SK-N-SH treated with all-trans-retinoic acid at 6 μM for 48 hours (cell line): ENCODE data around the gene SART1.
A peak's percentile ranks its signal among the peaks of the same experiment; 100 is the strongest.
"Not testable (repeated sequence)": the region's sequence is repeated elsewhere in the genome, so short reads cannot be mapped to it uniquely, and the experiment has no call there.

Source experiments
- ATAC-seq: fragments of 200-7000 bp; cut with Tn5 transposase; 3 replicates; pipeline ENCODE4 v1.9.1; 2020; ENCODE audit warnings: mild to moderate bottlenecking, moderate library complexity
- BACH2 ChIP-seq: fragments of 250-450 bp; sonication (Bioruptor Pico); IDR thresholded peaks from 2 replicates; pipeline ENCODE4 v1.9.0; 2021; ENCODE audit warnings: mild to moderate bottlenecking, borderline replicate concordance
- CSDC2 ChIP-seq: fragments of 250-450 bp; sonication (Bioruptor Pico); IDR thresholded peaks from 2 replicates; pipeline ENCODE4 v1.5.0; 2020; ENCODE audit warnings: mild to moderate bottlenecking, moderate library complexity
- GLIS3 ChIP-seq: fragments of 250-450 bp; sonication (Bioruptor Pico); IDR thresholded peaks from 2 replicates; pipeline ENCODE4 v1.5.0; 2020; ENCODE audit warnings: mild to moderate bottlenecking, moderate library complexity
- OSR1 ChIP-seq: fragments of 250-450 bp; sonication (Bioruptor Pico); IDR thresholded peaks from 2 replicates; pipeline ENCODE4 v1.8.0; 2022; ENCODE audit warnings: moderate library complexity, mild to moderate bottlenecking, inconsistent platforms
- PATZ1 ChIP-seq: fragments of 250-450 bp; sonication (Bioruptor Pico); IDR thresholded peaks from 2 replicates; pipeline ENCODE4 v1.8.0; 2020; ENCODE audit warnings: mild to moderate bottlenecking, moderate library complexity, borderline replicate concordance
- SNAI2 ChIP-seq: fragments of 250-450 bp; sonication (Bioruptor Pico); IDR thresholded peaks from 2 replicates; pipeline ENCODE4 v1.5.0; 2020; ENCODE audit warnings: mild to moderate bottlenecking, moderate library complexity
- TCF4 ChIP-seq: fragments of 250-450 bp; sonication (Bioruptor Pico); IDR thresholded peaks from 2 replicates; pipeline ENCODE4 v1.8.0; 2021; ENCODE audit warnings: mild to moderate bottlenecking, moderate library complexity, borderline replicate concordance
- TSHZ2 ChIP-seq: fragments of 250-450 bp; sonication (Bioruptor Pico); IDR thresholded peaks from 2 replicates; pipeline ENCODE4 v1.5.0; 2020; ENCODE audit warnings: mild to moderate bottlenecking, moderate library complexity
- ZFP30 ChIP-seq: fragments of 450-650 bp; formaldehyde crosslinking; IDR thresholded peaks from 2 replicates; pipeline ENCODE4 v1.5.0; 2022; ENCODE audit warnings: mild to moderate bottlenecking, moderate library complexity
- ZNF565 ChIP-seq: fragments of 450-650 bp; formaldehyde crosslinking; conservative IDR thresholded peaks from 2 replicates; pipeline ENCODE4 v1.5.0; 2020; ENCODE audit warnings: low read depth, mild to moderate bottlenecking, moderate library complexity
- ZNF8 ChIP-seq: fragments of 450-650 bp; formaldehyde crosslinking; IDR thresholded peaks from 2 replicates; pipeline ENCODE4 v1.5.0; 2020; ENCODE audit warnings: mild to moderate bottlenecking, moderate library complexity

The SART1 gene

GRCh38 chr11:66022401-66023185 is 61.1 kb downstream of the SART1 start:
- peak; percentile 87 for ATAC-seq
- no peak for TF ChIP-seq ZNF8 (CRISPR knock-in tag)
- no peak for TF ChIP-seq GLIS3 (CRISPR knock-in tag)
- no peak for TF ChIP-seq TCF4 (CRISPR knock-in tag)
- TF ChIP-seq BACH2: no peak
- no peak for TF ChIP-seq OSR1
- TF ChIP-seq PATZ1 (CRISPR knock-in tag): no peak
- TF ChIP-seq CSDC2 (CRISPR knock-in tag): no peak
- no peak for TF ChIP-seq ZFP30 (CRISPR knock-in tag)
- TF ChIP-seq TSHZ2 (CRISPR knock-in tag): no peak

- ATAC-seq: not testable (repeated sequence)
Measured at GRCh38 chr11:66023186-66023440, 61.6 kb downstream of the SART1 start.

- ATAC-seq: no peak
- TF ChIP-seq ZNF565 (no peak), SNAI2 (CRISPR knock-in tag) (no peak)
Measured at GRCh38 chr11:66026017-66026529, 64.5 kb downstream of the SART1 start, which contains the start of gene CATSPER1. Gene CATSPER1, minus strand, starts transcription at chr11:66026479. Its CDS starts 100 bp downstream, at chr11:66026379.
